ENCODE measurements around the gene RBM48. TPM values are rescaled to one million over a fixed set of nuclear protein-coding genes. Genes with fewer than 3 reads are reported as not detected.
"Not testable (repeated sequence)": the region's sequence is repeated elsewhere in the genome, so short reads cannot be mapped to it uniquely, and the experiment has no call there.

Gene RBM48
- total RNA-seq, 1 experiment from 2014 or later, result 14.6 TPM

DNA sequence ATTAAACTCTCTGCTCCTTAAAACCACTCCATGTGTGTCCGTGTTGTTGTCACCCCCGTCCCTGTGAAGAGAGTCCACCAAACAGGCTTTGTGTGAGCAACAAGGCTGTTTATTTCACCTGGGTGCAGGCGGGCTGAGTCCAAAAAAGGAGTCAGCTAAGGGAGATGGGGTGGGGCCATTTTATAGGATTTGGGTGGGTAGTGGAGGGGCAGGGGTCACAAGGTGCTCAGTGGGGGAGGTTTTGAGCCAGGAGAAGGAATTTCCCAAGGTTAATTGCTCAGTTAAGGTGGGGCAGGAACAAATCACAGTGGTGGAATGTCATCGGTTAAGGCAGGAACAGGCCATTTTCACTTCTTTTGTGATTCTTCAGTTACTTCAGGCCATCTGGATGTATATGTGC is 49.4 kb upstream of the RBM48 start:
- H3K36me3 ChIP-seq (ENCODE audit: control insufficient read depth in 1 of 2, insufficient read depth in 2 of 2, low read length in 2 of 2); H3K9me2 ChIP-seq (ENCODE audit: insufficient read depth); H3K4me1 ChIP-seq (ENCODE audit: control insufficient read depth in 1 of 2, insufficient read depth in 2 of 2, low read length in 2 of 2); H3K9ac ChIP-seq (ENCODE audit: low read length); H4K20me1 ChIP-seq (ENCODE audit: insufficient read depth); DNase-seq (ENCODE audit: low read depth, low spot score); intact Hi-C loops (cut with micrococcal nuclease); H3K79me2 ChIP-seq (ENCODE audit: insufficient read depth, low read length); H3K4me2 ChIP-seq (ENCODE audit: low read length); H3K9me3 ChIP-seq (ENCODE audit: control insufficient read depth in 1 of 2, insufficient read depth in 1 of 2, low read depth in 1 of 2, low read length in 2 of 2); H3K27ac ChIP-seq (ENCODE audit: low read depth, low read length); BruUV-seq (replicated peaks); H3K4me3 ChIP-seq (replicated peaks in 1 of 2; ENCODE audit: low read depth in 1 of 2, low read length in 2 of 2); H2AFZ ChIP-seq (ENCODE audit: low read depth, low read length, poor library complexity, severe bottlenecking); ATAC-seq; POLR2A ChIA-PET; CTCF ChIA-PET; RAD21 ChIA-PET (ENCODE audit: low non-redundant PET in 1 of 2, low total read pairs in 2 of 2, uncharacterized antibody in 2 of 2, unreplicated experiment in 2 of 2); H3K27me3 ChIP-seq (ENCODE audit: insufficient read depth, low read length): not testable (repeated sequence)

DNA sequence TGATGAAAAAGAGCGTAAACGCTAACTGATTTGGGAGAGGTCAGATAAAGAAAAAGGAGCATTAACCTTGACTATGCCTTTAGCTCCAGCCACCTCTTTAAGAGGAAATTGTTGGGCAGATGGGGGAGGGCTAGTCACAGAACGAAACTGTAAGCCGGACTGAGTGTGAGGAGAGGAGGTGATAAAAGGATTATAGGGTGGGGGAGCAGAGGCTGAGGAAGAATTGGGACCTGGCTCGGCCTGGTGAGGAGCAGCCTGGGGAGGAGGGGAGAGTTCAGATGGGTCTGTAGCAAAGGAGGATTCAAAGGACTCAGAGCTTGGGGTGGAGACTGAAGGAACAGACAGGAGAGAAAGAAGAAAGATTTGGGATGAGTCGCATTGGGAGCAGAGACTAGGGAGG is 45.0 kb upstream of the RBM48 start:
- CTCF ChIA-PET; H3K4me1 ChIP-seq (ENCODE audit: control insufficient read depth in 1 of 2, insufficient read depth in 2 of 2, low read length in 2 of 2); H3K4me2 ChIP-seq (ENCODE audit: low read length); BruUV-seq (replicated peaks); H3K9me2 ChIP-seq (ENCODE audit: insufficient read depth); ATAC-seq; H3K27ac ChIP-seq (ENCODE audit: low read depth, low read length); H3K27me3 ChIP-seq (ENCODE audit: insufficient read depth, low read length); H4K20me1 ChIP-seq (ENCODE audit: insufficient read depth); H3K9ac ChIP-seq (ENCODE audit: low read length); POLR2A ChIA-PET; RAD21 ChIA-PET (ENCODE audit: low non-redundant PET in 1 of 2, low total read pairs in 2 of 2, uncharacterized antibody in 2 of 2, unreplicated experiment in 2 of 2); H3K79me2 ChIP-seq (ENCODE audit: insufficient read depth, low read length); H3K4me3 ChIP-seq (replicated peaks in 1 of 2; ENCODE audit: low read depth in 1 of 2, low read length in 2 of 2); H2AFZ ChIP-seq (ENCODE audit: low read depth, low read length, poor library complexity, severe bottlenecking); H3K9me3 ChIP-seq (ENCODE audit: control insufficient read depth in 1 of 2, insufficient read depth in 1 of 2, low read depth in 1 of 2, low read length in 2 of 2); intact Hi-C loops (cut with micrococcal nuclease); DNase-seq (ENCODE audit: low read depth, low spot score): not testable (repeated sequence)
- peaks cover 0 to 13% of the 10 kb centered on the region in 2 experiments; a peak in 2 of 4 replicates for H3K36me3 ChIP-seq (ENCODE audit: control insufficient read depth in 1 of 2, insufficient read depth in 2 of 2, low read length in 2 of 2)

DNA sequence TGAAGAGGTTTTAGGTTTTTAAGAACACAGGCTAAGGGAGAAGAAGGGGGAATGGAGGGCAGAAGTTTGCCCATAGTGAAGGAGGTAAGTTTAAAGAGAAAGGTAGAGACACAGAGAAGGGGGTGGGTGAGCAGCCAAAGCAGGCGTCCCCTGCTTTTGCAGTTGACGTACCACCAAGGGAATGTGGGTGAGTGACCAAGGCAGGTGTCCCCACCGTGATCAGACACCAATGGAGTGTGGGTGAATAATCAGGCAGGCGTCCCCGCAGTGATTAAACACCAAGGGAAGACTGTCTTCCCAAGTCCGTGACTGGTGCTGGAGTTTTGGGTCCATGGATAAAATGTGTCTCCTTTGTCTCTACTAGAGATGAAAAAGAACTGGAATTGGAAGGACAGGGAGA is 44.4 kb upstream of the RBM48 start:
- intact Hi-C loops (cut with micrococcal nuclease); H3K9ac ChIP-seq (ENCODE audit: low read length); H3K4me3 ChIP-seq (replicated peaks in 1 of 2; ENCODE audit: low read depth in 1 of 2, low read length in 2 of 2); H4K20me1 ChIP-seq (ENCODE audit: insufficient read depth); BruUV-seq (replicated peaks); H3K4me2 ChIP-seq (ENCODE audit: low read length); ATAC-seq; DNase-seq (ENCODE audit: low read depth, low spot score); H2AFZ ChIP-seq (ENCODE audit: low read depth, low read length, poor library complexity, severe bottlenecking); CTCF ChIA-PET; H3K79me2 ChIP-seq (ENCODE audit: insufficient read depth, low read length); H3K9me3 ChIP-seq (ENCODE audit: control insufficient read depth in 1 of 2, insufficient read depth in 1 of 2, low read depth in 1 of 2, low read length in 2 of 2); H3K4me1 ChIP-seq (ENCODE audit: control insufficient read depth in 1 of 2, insufficient read depth in 2 of 2, low read length in 2 of 2); H3K27ac ChIP-seq (ENCODE audit: low read depth, low read length); H3K27me3 ChIP-seq (ENCODE audit: insufficient read depth, low read length); H3K9me2 ChIP-seq (ENCODE audit: insufficient read depth); RAD21 ChIA-PET (ENCODE audit: low non-redundant PET in 1 of 2, low total read pairs in 2 of 2, uncharacterized antibody in 2 of 2, unreplicated experiment in 2 of 2); POLR2A ChIA-PET: not testable (repeated sequence)
- peaks cover 4 to 18% of the 10 kb centered on the region in 2 experiments; a peak in 2 of 4 replicates for H3K36me3 ChIP-seq (ENCODE audit: control insufficient read depth in 1 of 2, insufficient read depth in 2 of 2, low read length in 2 of 2)

Measured in HCT116 (cell line).